Putamen (tissue), 1 donor: ENCODE data around the gene ITGAE.
"Not testable (repeated sequence)": the region's sequence is repeated elsewhere in the genome, so short reads cannot be mapped to it uniquely, and the experiment has no call there.

ENCODE experiments used
- DNase-seq: peaks from one replicate; pipeline ENCODE4 v3.0.0-alpha.2; 2016; ENCODE audit warnings: low spot score

ITGAE gene

GRCh38 chr17:3794557-3795389, 6.2 kb downstream of the ITGAE start:
- DNase-seq = no peak

GRCh38 chr17:3794152-3794551, 6.8 kb downstream of the ITGAE start:
- DNase-seq = not testable (repeated sequence)

GRCh38 chr17:3793258-3793657, 7.7 kb downstream of the ITGAE start:
- DNase-seq = not testable (repeated sequence)

- no peak for DNase-seq
Observed at GRCh38 chr17:3792481-3792880, 8.5 kb downstream of the ITGAE start.

- DNase-seq = no peak
Observed at GRCh38 chr17:3788200-3788599, 12.8 kb downstream of the ITGAE start.

GRCh38 chr17:3785323-3785722, 15.7 kb downstream of the ITGAE start:
- not testable (repeated sequence) for DNase-seq

GRCh38 chr17:3782751-3783150, 18.2 kb downstream of the ITGAE start:
- no peak for DNase-seq

- no peak for DNase-seq
Observed at GRCh38 chr17:3780986-3781385, 20.0 kb downstream of the ITGAE start.

GRCh38 chr17:3777366-3778120, 23.4 kb downstream of the ITGAE start:
- DNase-seq = no peak

GRCh38 chr17:3773966-3774365, 27.0 kb downstream of the ITGAE start:
- no peak for DNase-seq

- no peak for DNase-seq
Observed at GRCh38 chr17:3773511-3773910, 27.5 kb downstream of the ITGAE start.

- no peak for DNase-seq
Observed at GRCh38 chr17:3772764-3773163, 28.2 kb downstream of the ITGAE start.

GRCh38 chr17:3771140-3771539, 29.8 kb downstream of the ITGAE start:
- DNase-seq = no peak

GRCh38 chr17:3770466-3770865, 30.5 kb downstream of the ITGAE start:
- no peak for DNase-seq

- no peak for DNase-seq
Observed at GRCh38 chr17:3768769-3769168, 32.2 kb downstream of the ITGAE start.

- DNase-seq = no peak
Observed at GRCh38 chr17:3768341-3768740, 32.6 kb downstream of the ITGAE start.

GRCh38 chr17:3766779-3767178, 34.2 kb downstream of the ITGAE start:
- no peak for DNase-seq

- DNase-seq = no peak
Observed at GRCh38 chr17:3765981-3766380, 35.0 kb downstream of the ITGAE start.

GRCh38 chr17:3763777-3764170, 37.2 kb downstream of the ITGAE start:
- no peak for DNase-seq

GRCh38 chr17:3762922-3763776, 37.8 kb downstream of the ITGAE start:
- no peak for DNase-seq

GRCh38 chr17:3761918-3762380, 39.0 kb downstream of the ITGAE start:
- no peak for DNase-seq
